Astrocyte (in vitro differentiated cells and primary cell): Measurements from ENCODE around the gene SLCO3A1. TPM values are rescaled to one million over a fixed set of nuclear protein-coding genes. Genes with fewer than 3 reads are reported as not detected.

Experiments
- DNase-seq: peaks from one replicate; pipeline ENCODE4 v3.0.0-alpha.2; 2010; ENCODE audit warnings: low read depth
- FAIRE-seq: peaks from 2 replicates; lab custom pipeline; 2011; peaks lifted over from hg19 to GRCh38; lab: Jason Lieb, UNC
- H2AFZ ChIP-seq: 2 replicates; pipeline ENCODE4 v1.6.0; 2012; ENCODE audit warnings: low read depth, low read length, inconsistent platforms
- H3K27ac ChIP-seq: 2 replicates; pipeline ENCODE4 v1.5.1; 2011; ENCODE audit warnings: low read depth, low read length, inconsistent platforms
- H3K27me3 ChIP-seq: 2 replicates; pipeline ENCODE4 v1.6.0; 2011; ENCODE audit warnings: low read length, inconsistent platforms; ENCODE audit not compliant: insufficient read depth
- H3K36me3 ChIP-seq: 2 replicates; pipeline ENCODE4 v1.5.1; 2011; ENCODE audit warnings: low read length, inconsistent platforms; ENCODE audit not compliant: insufficient read depth
- H3K4me1 ChIP-seq: 2 replicates; pipeline ENCODE4 v1.5.1; 2011; ENCODE audit warnings: low read length, inconsistent platforms; ENCODE audit not compliant: insufficient read depth
- H3K4me2 ChIP-seq: 2 replicates; pipeline ENCODE4 v1.6.0; 2012; ENCODE audit warnings: low read length, inconsistent platforms
- H3K4me3 ChIP-seq: 2 replicates; pipeline ENCODE4 v1.5.1; 2011; ENCODE audit warnings: low read depth, mild to moderate bottlenecking, low read length, inconsistent platforms; ENCODE audit not compliant: insufficient read depth
- H3K79me2 ChIP-seq: 2 replicates; pipeline ENCODE4 v1.6.0; 2012; ENCODE audit warnings: mild to moderate bottlenecking, low read length, inconsistent platforms; ENCODE audit not compliant: insufficient read depth
- H3K9ac ChIP-seq: 2 replicates; pipeline ENCODE4 v1.6.0; 2012; ENCODE audit warnings: mild to moderate bottlenecking, low read length, inconsistent platforms
- H3K9me3 ChIP-seq: 2 replicates; pipeline ENCODE4 v1.5.1; 2012; ENCODE audit warnings: low read depth, mild to moderate bottlenecking, low read length, inconsistent platforms; ENCODE audit not compliant: insufficient read depth
- H4K20me1 ChIP-seq: 2 replicates; pipeline ENCODE4 v1.6.0; 2012; ENCODE audit warnings: low read length, inconsistent platforms; ENCODE audit not compliant: insufficient read depth
- H3K27ac Mint-ChIP-seq: one replicate; pipeline ENCODE4 v1.8.0; 2021; ENCODE audit warnings: mild to moderate bottlenecking, mixed read lengths; ENCODE audit not compliant: unreplicated experiment
- H3K27me3 Mint-ChIP-seq: one replicate; pipeline ENCODE4 v1.8.0; 2021; ENCODE audit warnings: low read depth, mixed read lengths; ENCODE audit not compliant: unreplicated experiment
- H3K36me3 Mint-ChIP-seq: one replicate; pipeline ENCODE4 v1.8.0; 2021; ENCODE audit warnings: low read depth, mixed read lengths; ENCODE audit not compliant: unreplicated experiment
- H3K4me1 Mint-ChIP-seq: one replicate; pipeline ENCODE4 v1.8.0; 2021; ENCODE audit warnings: low read depth, mixed read lengths; ENCODE audit not compliant: unreplicated experiment
- H3K4me3 Mint-ChIP-seq: one replicate; pipeline ENCODE4 v1.8.0; 2021; ENCODE audit warnings: mild to moderate bottlenecking, moderate library complexity, mixed read lengths; ENCODE audit not compliant: unreplicated experiment
- H3K9me3 Mint-ChIP-seq: one replicate; pipeline ENCODE4 v1.8.0; 2021; ENCODE audit warnings: mild to moderate bottlenecking, mixed read lengths; ENCODE audit not compliant: unreplicated experiment
- EZH2 ChIP-seq: IDR thresholded peaks from 2 replicates; pipeline ENCODE4 v1.6.1; 2012; ENCODE audit warnings: mild to moderate bottlenecking, low read length, inconsistent platforms; ENCODE audit not compliant: insufficient read depth
- total RNA-seq: library from RNA; stranded (reverse); gene quantifications from 2 replicates; pipeline ENCODE4 v1.2.1, GENCODE V29; 2021
- TF ChIP-seq, protein P1 (sequence below): IDR thresholded peaks from 2 replicates; pipeline ENCODE4 v1.5.1; 2011; ENCODE audit warnings: low read depth, mild to moderate bottlenecking, inconsistent platforms, low read length, moderate library complexity; ENCODE audit not compliant: insufficient read depth

Gene SLCO3A1
- total RNA-seq, 1 donor from 2014 or later, result 9.4 TPM

DNA sequence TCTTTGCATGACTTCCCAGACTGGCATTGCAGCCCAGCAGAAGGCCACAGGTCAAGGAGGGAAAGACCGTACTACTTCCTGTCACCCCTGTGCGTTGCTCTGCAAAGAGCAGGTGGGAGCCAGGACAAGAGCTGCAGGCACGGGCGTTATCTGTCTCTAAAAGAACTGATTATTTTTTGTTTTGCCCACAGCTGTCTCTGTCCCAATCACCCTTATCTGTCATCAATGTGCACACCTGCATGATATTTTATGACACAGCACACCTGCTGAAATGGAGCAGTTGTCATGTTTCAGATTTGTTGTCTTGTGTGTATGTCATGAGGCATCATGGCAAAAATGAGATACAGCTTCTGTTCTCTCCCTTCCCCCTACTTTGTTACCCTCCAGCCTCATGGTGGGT lies 58.8 kb downstream of the SLCO3A1 start:
- Histone ChIP-seq H3K9ac (no peak overlapping the region), H4K20me1 (no peaks in the 10 kb centered on the region), H3K79me2 (no peaks in the 10 kb centered on the region), H3K4me2 (no peak overlapping the region), H2AFZ (no peak overlapping the region), H3K4me1 (no peaks in the 10 kb centered on the region), H3K9me3 (no peaks in the 10 kb centered on the region), H3K27me3 (no peaks in the 10 kb centered on the region), H3K27ac (no peak overlapping the region), H3K4me3 (no peak overlapping the region), H3K36me3 (no peaks in the 10 kb centered on the region)
- Mint-ChIP-seq H3K36me3 (peaks cover 4% of the 10 kb centered on the region), H3K4me3 (no peak overlapping the region), H3K4me1 (peaks cover 11% of the 10 kb centered on the region), H3K27me3 (peaks cover 3% of the 10 kb centered on the region), H3K27ac (no peak overlapping the region), H3K9me3 (no peaks in the 10 kb centered on the region)
- DNase-seq (no peak), FAIRE-seq (no peak)
- no peak for TF ChIP-seq EZH2
- TF ChIP-seq, protein P1, sequence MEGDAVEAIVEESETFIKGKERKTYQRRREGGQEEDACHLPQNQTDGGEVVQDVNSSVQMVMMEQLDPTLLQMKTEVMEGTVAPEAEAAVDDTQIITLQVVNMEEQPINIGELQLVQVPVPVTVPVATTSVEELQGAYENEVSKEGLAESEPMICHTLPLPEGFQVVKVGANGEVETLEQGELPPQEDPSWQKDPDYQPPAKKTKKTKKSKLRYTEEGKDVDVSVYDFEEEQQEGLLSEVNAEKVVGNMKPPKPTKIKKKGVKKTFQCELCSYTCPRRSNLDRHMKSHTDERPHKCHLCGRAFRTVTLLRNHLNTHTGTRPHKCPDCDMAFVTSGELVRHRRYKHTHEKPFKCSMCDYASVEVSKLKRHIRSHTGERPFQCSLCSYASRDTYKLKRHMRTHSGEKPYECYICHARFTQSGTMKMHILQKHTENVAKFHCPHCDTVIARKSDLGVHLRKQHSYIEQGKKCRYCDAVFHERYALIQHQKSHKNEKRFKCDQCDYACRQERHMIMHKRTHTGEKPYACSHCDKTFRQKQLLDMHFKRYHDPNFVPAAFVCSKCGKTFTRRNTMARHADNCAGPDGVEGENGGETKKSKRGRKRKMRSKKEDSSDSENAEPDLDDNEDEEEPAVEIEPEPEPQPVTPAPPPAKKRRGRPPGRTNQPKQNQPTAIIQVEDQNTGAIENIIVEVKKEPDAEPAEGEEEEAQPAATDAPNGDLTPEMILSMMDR, result no peak

DNA sequence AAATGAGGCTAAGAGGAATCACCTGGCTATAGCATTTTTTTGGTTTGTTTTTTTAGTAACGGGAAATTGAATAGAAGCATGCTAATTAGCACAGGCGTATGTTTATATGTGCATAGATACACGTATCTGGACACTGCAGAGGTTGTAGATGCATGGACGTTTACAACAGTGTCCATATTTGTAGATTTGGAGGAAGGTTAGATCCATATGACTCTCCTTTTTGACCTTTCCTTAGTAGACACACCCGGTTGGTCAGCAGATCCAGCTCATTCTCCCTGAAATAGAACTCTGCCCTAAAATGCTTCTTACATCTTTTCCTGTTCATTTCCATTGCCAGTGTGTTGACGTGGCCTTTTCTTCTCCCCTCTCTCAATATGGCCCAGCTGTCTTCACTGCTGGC lies 60.1 kb downstream of the SLCO3A1 start:
- no peaks in the 10 kb centered on the region for H3K9me3 Mint-ChIP-seq
- FAIRE-seq (no peak), DNase-seq (no peak)
- Histone ChIP-seq H3K4me2 (no peak overlapping the region), H3K9ac (no peak overlapping the region), H3K79me2 (no peaks in the 10 kb centered on the region), H2AFZ (no peak overlapping the region), H3K36me3 (no peaks in the 10 kb centered on the region), H3K4me3 (no peak overlapping the region), H3K9me3 (no peaks in the 10 kb centered on the region), H3K4me1 (no peaks in the 10 kb centered on the region), H3K27me3 (no peaks in the 10 kb centered on the region), H3K27ac (no peak overlapping the region), H4K20me1 (no peaks in the 10 kb centered on the region)
- no peak overlapping the region for H3K27ac Mint-ChIP-seq
- H3K27me3 Mint-ChIP-seq, result peaks cover 3% of the 10 kb centered on the region
- H3K4me3 Mint-ChIP-seq, result no peak overlapping the region
- peaks cover 4% of the 10 kb centered on the region for H3K36me3 Mint-ChIP-seq
- peaks cover 4% of the 10 kb centered on the region for H3K4me1 Mint-ChIP-seq
- TF ChIP-seq, protein P1, result no peak
- TF ChIP-seq EZH2, result no peak

DNA sequence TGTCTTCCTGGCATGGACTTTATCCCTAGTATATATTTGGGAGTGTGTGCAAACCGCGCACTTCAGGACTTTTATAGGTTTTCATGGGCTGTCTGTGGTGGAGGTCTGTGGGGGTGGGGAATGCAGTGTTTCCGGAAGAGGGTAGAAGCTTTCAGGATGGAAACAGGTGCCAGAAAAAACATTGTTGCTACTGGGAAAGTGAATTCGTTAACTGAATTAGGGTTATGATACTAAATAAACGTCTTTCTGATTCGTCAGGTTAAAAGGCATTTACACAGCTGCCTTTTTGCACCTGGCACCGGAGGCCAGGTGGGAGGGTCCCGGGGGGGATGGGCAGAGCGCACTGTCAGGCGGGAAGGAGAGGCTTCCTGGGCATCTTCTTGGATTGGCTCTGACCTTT lies 62.1 kb downstream of the SLCO3A1 start:
- Mint-ChIP-seq H3K9me3 (no peaks in the 10 kb centered on the region), H3K36me3 (peaks cover 4% of the 10 kb centered on the region), H3K27me3 (peaks cover 3% of the 10 kb centered on the region), H3K27ac (no peak overlapping the region), H3K4me1 (no peaks in the 10 kb centered on the region), H3K4me3 (no peak overlapping the region)
- TF ChIP-seq, protein P1, result no peak
- TF ChIP-seq EZH2, result no peak
- Histone ChIP-seq H3K4me2 (no peak overlapping the region), H3K27me3 (no peaks in the 10 kb centered on the region), H3K27ac (no peak overlapping the region), H2AFZ (no peak overlapping the region), H3K9ac (no peak overlapping the region), H4K20me1 (no peaks in the 10 kb centered on the region), H3K4me3 (no peak overlapping the region), H3K9me3 (no peaks in the 10 kb centered on the region), H3K79me2 (no peaks in the 10 kb centered on the region), H3K4me1 (no peaks in the 10 kb centered on the region), H3K36me3 (no peaks in the 10 kb centered on the region)
- FAIRE-seq (no peak), DNase-seq (no peak)
